NOMO-1 treated with DMSO at 0.1 percent for 48 hours (cell line): ENCODE measurements around the gene ARAP1.

Experiments used
- DNase-seq: peaks from one replicate; lab custom pipeline; 2025; ENCODE audit not compliant: unreplicated experiment; lab: John Stamatoyannopoulos, UW

The ARAP1 gene

GRCh38 chr11:72780296-72781062 lies 28.3 kb upstream of the ARAP1 start:
- DNase-seq: no peak

DNA sequence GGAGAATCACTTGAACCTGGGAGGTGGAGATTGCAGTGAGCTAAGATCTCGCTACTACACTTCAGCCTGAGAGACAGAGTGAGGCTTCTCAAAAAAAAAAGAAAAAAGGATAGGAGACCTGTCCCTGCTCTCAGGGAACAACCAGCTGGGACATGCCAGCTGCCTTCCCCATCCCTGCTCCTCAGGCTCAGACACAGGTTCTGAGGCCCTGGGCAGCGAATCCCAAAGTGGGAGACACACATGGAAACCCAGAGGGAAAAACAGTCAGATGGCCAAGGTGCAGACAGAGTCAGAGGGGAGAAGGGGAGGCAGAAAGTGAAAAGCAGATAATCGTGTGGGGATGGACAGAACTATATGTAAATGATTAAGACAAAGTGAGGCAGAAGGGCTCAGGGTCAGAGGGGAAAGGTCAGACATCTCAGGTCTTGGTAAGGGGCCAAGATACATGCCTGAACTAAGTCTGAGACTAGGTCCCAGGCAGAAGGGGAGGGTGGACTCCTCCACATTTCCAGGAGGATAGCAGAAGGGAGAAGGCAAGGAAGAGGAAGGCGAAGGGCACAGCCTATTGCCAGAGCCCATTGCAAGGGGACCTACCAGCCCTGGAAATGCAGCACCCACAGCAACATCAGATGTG lies 27.4 kb upstream of the ARAP1 start:
- DNase-seq: no peak

GRCh38 chr11:72778535-72779494 lies 26.6 kb upstream of the ARAP1 start:
- no peak for DNase-seq

- DNase-seq: no peak
Measured at GRCh38 chr11:72777755-72778278, 25.6 kb upstream of the ARAP1 start.

DNA sequence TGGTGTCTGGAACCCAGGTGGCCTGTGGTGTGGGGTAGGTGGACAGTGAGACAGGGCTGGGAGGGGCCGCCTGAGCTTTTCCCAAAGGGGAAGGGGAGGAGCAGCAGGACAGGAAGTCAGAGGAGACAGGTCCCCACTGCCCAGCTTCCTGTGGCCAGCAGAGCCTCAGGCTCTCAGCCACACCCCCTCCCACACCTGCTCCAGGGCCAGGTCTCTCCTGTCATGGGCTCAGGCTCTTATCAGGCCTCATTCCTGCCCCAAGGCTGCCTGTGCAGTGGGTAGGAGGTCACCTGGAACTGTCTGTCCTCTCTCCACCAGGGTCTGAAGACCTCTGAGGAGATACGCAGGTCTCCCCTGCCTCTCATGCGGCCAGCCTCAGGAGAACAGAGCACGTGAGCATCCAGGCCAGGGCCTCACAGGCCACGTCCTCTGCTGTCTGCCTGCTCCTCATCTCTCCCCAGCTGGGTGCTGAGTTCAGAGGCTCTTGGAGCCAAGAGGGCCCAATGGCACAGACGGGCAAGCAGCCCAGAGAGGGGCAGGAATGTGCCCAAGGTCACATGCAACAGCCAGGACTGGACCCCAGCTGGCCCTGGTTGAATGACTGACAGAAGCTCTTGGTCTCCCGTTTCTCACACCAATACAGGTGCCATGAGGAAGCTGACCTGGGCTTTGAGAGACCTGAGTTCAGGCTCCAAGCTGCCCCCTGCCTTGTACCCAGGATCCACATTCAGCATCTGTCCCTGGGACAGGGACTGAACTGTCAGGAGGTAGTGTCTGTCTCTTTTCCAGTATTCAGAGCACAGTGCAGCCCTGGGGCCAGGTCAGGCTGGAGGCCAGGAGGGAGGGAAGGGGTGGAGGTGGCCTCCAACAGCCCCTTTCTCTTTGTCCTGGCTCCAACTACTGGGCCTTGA lies 24.9 kb upstream of the ARAP1 start:
- DNase-seq: no peak

GRCh38 chr11:72776117-72776843 lies 24.1 kb upstream of the ARAP1 start:
- DNase-seq: no peak

- no peak for DNase-seq
Measured at GRCh38 chr11:72775288-72776110, 23.3 kb upstream of the ARAP1 start.

- DNase-seq: no peak
Measured at GRCh38 chr11:72774499-72774898, 22.3 kb upstream of the ARAP1 start.

DNA sequence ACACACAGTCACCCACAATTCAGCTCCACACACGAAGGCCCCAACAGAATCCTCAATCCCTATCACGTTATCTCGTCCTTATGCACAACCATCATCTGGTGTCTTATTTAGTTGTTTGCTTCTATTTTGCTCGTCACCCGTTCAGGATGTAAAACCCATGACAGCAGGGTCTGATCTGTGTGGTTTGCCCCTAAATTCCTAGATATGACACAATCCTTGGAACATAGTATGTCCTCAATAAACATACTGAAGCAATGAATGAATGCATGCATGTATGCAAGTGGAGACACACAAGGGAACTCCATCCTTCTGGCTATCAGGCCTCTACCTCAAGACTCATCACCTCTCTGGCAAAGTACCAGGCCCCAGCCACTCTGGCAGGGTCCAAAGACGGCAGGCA lies 21.5 kb upstream of the ARAP1 start:
- DNase-seq: no peak

DNA sequence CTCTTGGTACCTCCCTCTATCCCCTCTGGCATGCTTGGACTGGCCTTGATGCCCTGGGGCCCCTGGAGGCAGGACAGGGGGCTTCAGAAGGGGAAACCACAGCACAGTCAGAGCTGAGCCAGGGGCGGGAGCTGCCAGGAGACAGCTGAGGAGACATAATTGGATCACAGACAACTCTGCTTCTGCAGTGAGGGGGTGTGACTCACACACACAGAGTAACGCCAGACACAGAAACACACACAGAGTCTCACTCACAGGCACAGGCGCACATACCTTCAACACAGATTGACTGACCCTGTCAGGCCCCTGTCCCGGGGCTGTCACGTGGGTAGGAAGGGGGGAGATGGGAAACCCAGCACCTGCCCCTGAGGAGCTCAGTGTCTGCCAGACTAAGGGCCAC lies 21.1 kb upstream of the ARAP1 start:
- no peak for DNase-seq

- DNase-seq: no peak
Measured at GRCh38 chr11:72772059-72772458, 19.9 kb upstream of the ARAP1 start.

- no peak for DNase-seq
Measured at GRCh38 chr11:72771507-72771906, 19.3 kb upstream of the ARAP1 start.

- DNase-seq: no peak
Measured at GRCh38 chr11:72770799-72771198, 18.6 kb upstream of the ARAP1 start.

DNA sequence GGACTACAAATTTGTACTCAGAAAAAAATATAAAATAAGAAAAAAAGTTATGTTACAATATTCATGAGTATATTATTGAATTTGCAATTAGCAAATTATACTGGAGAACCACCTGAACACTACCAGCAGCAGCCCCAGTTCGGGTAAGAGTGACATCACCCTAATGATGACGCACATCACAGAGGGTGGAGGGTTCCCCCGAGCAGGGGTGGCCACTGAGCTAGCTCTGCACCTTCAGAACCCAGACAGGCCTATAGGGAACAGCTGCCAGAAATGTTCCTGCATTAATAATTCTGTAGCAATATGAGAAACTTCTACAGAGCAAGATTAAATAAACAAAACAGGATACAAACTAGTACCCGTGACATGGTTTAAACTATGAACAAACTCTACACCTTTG lies 17.5 kb upstream of the ARAP1 start:
- DNase-seq: no peak

DNA sequence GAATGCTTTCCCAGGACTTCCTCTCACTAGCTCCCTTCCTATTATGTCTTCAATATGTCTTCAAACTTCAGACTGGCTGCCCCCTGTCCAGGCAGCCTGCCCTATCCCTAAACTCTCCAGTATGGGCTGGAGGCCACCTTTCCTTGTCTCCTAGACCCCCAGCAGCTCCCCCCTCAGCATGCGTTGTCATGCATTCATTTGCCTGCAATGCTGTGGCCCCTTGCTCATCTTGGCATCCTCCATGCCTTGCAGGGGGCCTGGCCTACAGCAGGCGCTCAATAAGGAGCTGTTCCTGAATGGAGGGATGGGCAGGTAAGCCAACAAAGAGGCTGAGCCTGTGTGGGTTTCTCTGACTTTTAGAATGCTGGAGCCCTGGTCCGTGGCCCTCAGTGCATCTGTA lies 16.4 kb upstream of the ARAP1 start:
- DNase-seq: no peak

DNA sequence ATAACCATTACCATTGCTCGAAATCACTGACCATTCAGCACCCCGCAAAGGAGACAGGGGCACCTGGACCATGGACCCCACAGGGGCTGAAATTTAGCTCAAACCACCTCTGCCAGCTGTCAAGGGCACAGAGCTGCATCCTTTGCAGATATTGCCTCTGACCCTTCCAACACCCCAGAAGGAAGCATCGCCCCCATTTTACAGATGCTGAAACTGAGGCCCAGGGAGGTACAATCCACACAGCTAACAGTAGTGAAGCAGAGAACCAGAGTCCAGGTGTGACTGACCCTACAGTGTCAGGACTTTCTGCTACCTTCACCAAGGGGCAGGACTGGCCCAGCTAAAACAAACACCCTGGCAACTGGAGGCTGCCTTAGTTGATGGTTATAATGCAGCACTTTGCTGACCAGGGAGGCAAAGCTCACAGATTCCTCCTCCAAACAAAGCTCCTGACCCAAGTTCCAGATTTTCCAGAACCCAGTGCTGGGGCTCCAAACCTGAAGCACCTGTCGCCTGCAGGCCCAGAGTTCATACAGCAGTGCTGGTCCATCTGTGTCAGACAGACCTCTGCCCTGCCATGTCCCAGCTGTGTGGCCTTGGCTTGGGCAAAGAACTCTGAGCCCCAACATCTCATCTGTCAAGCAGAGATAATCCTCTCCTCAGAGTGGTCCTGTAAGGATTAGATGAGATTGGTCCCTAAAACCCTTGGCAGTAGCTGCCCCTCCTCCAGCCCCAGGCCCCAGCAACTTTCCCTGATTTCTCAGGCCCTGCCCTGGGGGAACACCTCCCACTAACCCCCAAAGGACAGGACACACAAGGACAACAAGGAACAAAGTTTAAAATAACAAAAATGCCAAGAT lies 15.2 kb upstream of the ARAP1 start:
- DNase-seq: no peak

DNA sequence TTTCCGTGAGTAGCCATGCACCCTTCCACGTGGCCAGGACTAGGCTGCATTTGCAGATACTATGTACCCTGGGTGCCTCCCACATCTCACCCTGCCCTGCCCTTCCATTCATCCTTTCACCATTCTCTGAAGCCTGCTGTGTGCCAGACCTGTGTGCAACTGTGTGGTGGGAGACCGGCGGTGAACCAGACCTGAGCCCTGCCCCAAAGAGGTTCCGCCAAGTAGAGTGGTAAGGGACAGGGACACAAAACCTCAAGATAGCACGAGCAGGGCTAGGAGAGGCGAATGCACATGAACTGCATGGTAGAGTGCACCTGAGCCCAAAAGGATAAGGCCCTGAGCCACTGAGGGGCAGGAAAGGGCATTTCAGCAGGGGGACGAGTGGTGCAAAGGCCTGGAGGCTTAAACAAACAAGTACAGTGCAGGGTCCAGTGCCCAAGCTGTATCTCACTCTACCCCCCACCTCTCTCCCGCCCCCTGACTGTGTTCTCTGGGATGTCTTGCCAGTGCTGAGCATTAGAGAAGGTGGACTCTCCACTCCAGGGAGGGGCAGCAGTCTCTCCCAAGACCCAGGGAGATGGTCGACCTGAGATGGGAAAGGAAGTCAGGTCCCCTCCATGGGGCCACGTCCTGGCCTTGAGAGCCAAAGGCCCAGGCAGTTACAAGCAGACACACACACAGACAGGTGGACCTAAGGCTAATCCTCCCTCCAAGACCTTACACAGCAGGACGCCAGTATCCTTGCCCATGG lies 14.1 kb upstream of the ARAP1 start:
- DNase-seq: no peak
